M059J (cell line): ENCODE results near the gene NOS3. TPM values are rescaled to one million over a fixed set of nuclear protein-coding genes. Genes with fewer than 3 reads are reported as not detected.

Experiments used
- DNase-seq: peaks from one replicate; pipeline ENCODE4 v3.0.0-alpha.2; 2012; ENCODE audit warnings: low read depth
- total RNA-seq: library from RNA; depleted of rRNA; stranded (reverse); fragments of >200 nt; shearing (Covaris generic); gene quantifications from 2 replicates; pipeline ENCODE4 v1.2.3, GENCODE V29; 2014

The NOS3 gene
- total RNA-seq, 1 experiment from 2014 or later, result not detected

GRCh38 chr7:150964593-150965111 lies 26.2 kb upstream of the NOS3 start:
- DNase-seq, result no peak

GRCh38 chr7:150965273-150965830 lies 25.5 kb upstream of the NOS3 start:
- no peak for DNase-seq

- DNase-seq, result no peak
Measured at GRCh38 chr7:150966002-150966401, 24.8 kb upstream of the NOS3 start.

GRCh38 chr7:150967349-150967748 lies 23.5 kb upstream of the NOS3 start:
- DNase-seq, result no peak

- no peak for DNase-seq
Measured at GRCh38 chr7:150968056-150968733, 22.6 kb upstream of the NOS3 start.

GRCh38 chr7:150968734-150969372 lies 22.0 kb upstream of the NOS3 start:
- DNase-seq, result no peak

- DNase-seq, result no peak
Measured at GRCh38 chr7:150969475-150969874, 21.3 kb upstream of the NOS3 start.

GRCh38 chr7:150970424-150970823 lies 20.4 kb upstream of the NOS3 start:
- no peak for DNase-seq

GRCh38 chr7:150971242-150972022 lies 19.4 kb upstream of the NOS3 start:
- DNase-seq, result no peak

GRCh38 chr7:150972023-150972468 lies 18.8 kb upstream of the NOS3 start:
- DNase-seq, result no peak

- no peak for DNase-seq
Measured at GRCh38 chr7:150972741-150973140, 18.1 kb upstream of the NOS3 start.

- DNase-seq, result no peak
Measured at GRCh38 chr7:150973571-150974451, 17.0 kb upstream of the NOS3 start.

- DNase-seq, result peak; percentile 36
Measured at GRCh38 chr7:150974468-150975391, 16.1 kb upstream of the NOS3 start.

GRCh38 chr7:150975536-150976319 lies 15.1 kb upstream of the NOS3 start:
- peak; percentile 56 for DNase-seq

- no peak for DNase-seq
Measured at GRCh38 chr7:150976529-150977381, 14.1 kb upstream of the NOS3 start.

GRCh38 chr7:150977382-150978125 lies 13.3 kb upstream of the NOS3 start:
- no peak for DNase-seq

GRCh38 chr7:150978126-150978789 lies 12.6 kb upstream of the NOS3 start, which contains the start of gene KCNH2:
Gene KCNH2, minus strand, starts transcription at chr7:150978321. Its CDS starts 408 bp downstream, at chr7:150977913.
- DNase-seq, result no peak
